PFSK-1 (cell line): Measurements from ENCODE around the gene EMILIN2.

ENCODE experiments used
- FOXP2 ChIP-seq: optimal IDR thresholded peaks from 2 replicates; pipeline ENCODE3; 2011; ENCODE audit warnings: borderline replicate concordance, control low read depth, inconsistent platforms; ENCODE audit not compliant: insufficient read depth; ENCODE audit errors: extremely low read length, extremely low read depth
- POLR2AphosphoS5 ChIP-seq: IDR thresholded peaks from 2 replicates; pipeline ENCODE4 v1.6.1; 2012; ENCODE audit warnings: low read depth, mild to moderate bottlenecking, control low read depth, low read length, moderate library complexity
- SIN3A ChIP-seq: IDR thresholded peaks from 2 replicates; pipeline ENCODE4 v1.6.1; 2012; ENCODE audit warnings: mild to moderate bottlenecking, low read length, moderate library complexity, borderline replicate concordance; ENCODE audit not compliant: insufficient read depth
- TAF1 ChIP-seq: IDR thresholded peaks from 2 replicates; pipeline ENCODE4 v1.6.1; 2012; ENCODE audit warnings: low read length, control low read depth, borderline replicate concordance; ENCODE audit not compliant: insufficient read depth
- TF ChIP-seq, protein P1 (sequence below), 2 experiments: IDR thresholded peaks; 2 replicates each; pipeline versions ENCODE4 v1.6.1 to v1.8.0; 2011 to 2012; ENCODE audit warnings: low read depth in 2 of 2, low read length in 2 of 2, control low read depth in 1 of 2, inconsistent platforms in 1 of 2, mild to moderate bottlenecking in 1 of 2, moderate library complexity in 1 of 2; ENCODE audit not compliant: insufficient read depth in 1 of 2

DNA sequence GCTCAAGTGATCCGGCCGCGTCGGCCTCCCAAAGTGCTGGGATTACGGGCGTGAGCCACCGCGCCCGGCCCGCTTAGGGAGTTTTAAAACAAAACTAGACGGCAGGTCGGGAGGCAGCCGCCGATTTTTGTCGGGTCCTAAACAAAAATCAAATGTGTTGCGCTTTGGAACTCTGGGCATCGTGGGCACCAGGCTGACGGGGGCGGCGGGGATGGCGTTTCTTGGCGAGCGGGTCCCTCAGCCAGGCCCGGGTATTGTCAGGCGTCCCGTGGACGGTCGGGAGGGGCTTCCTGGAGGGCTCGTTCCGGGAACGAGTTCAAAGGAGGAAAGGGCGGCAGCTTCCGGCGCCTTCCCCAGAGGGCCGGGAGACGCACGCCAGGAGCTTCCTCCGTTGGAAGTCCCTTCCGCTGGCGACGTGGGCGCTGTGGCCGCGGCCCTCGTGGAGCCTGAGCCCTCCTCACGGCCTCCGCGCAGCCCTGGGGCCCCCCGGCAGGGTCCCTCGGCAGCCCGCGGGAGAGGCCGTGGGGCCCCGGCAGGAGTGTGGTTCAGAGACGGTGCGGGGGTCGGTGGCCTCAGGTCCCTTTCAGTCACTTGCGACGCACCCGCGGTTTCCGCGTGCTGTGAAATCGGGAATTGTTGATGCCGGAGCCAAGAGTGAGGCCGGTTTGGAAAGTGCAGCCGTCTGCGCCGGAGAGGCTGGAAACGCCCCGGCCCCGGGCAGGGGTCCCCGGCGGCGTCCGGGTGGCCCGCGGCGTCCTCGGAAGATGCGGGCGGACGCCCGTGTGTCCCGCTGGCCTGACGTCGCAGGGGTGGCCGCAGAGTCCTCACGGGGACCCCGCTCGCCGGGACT is 59.3 kb downstream of the EMILIN2 start:
- TF ChIP-seq, protein P1, sequence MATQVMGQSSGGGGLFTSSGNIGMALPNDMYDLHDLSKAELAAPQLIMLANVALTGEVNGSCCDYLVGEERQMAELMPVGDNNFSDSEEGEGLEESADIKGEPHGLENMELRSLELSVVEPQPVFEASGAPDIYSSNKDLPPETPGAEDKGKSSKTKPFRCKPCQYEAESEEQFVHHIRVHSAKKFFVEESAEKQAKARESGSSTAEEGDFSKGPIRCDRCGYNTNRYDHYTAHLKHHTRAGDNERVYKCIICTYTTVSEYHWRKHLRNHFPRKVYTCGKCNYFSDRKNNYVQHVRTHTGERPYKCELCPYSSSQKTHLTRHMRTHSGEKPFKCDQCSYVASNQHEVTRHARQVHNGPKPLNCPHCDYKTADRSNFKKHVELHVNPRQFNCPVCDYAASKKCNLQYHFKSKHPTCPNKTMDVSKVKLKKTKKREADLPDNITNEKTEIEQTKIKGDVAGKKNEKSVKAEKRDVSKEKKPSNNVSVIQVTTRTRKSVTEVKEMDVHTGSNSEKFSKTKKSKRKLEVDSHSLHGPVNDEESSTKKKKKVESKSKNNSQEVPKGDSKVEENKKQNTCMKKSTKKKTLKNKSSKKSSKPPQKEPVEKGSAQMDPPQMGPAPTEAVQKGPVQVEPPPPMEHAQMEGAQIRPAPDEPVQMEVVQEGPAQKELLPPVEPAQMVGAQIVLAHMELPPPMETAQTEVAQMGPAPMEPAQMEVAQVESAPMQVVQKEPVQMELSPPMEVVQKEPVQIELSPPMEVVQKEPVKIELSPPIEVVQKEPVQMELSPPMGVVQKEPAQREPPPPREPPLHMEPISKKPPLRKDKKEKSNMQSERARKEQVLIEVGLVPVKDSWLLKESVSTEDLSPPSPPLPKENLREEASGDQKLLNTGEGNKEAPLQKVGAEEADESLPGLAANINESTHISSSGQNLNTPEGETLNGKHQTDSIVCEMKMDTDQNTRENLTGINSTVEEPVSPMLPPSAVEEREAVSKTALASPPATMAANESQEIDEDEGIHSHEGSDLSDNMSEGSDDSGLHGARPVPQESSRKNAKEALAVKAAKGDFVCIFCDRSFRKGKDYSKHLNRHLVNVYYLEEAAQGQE (IDR thresholded peaks at IDR 0.05; ENCODE audit: insufficient read depth in 1 of 2, low read depth in 2 of 2, low read length in 2 of 2), result no peak
- TF ChIP-seq POLR2AphosphoS5 (no peak), SIN3A (no peak), FOXP2 (no peak), TAF1 (no peak)
